ENCODE results near the gene HBP1.

DNA sequence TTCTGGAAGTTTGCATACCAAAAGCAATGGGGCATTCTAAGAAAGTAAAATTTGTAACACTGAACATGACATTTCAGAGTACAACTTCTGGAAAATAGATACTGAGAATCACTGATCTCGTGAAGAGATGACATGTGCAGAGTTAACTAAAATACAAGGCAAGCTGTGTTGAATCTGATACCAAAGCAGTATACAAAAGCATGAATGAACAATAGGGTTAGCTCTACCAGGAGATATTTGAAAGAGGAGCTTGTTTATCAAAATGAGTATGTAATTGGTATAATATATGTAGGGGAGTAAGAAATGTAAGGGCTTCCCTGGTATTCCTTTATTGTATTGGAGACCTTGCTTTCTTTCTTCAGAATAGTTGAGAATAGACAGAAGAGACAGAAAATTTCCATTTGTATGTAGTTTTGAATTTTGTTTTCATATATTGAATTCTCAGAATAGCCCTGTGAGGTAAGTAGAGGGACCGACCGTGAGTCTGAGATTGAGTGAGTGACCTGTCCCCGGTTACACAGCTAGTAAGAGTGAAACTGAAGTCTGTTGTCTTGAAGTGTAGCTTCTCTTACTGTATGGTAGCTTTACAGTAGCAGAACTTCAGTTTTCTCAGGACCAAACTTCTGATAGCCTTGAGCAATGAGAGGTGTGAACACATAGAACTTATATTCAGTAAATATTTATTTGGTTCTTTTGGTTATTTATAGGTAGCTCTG is 5.0 kb downstream of the HBP1 start:
- TF ChIP-seq, protein P1, sequence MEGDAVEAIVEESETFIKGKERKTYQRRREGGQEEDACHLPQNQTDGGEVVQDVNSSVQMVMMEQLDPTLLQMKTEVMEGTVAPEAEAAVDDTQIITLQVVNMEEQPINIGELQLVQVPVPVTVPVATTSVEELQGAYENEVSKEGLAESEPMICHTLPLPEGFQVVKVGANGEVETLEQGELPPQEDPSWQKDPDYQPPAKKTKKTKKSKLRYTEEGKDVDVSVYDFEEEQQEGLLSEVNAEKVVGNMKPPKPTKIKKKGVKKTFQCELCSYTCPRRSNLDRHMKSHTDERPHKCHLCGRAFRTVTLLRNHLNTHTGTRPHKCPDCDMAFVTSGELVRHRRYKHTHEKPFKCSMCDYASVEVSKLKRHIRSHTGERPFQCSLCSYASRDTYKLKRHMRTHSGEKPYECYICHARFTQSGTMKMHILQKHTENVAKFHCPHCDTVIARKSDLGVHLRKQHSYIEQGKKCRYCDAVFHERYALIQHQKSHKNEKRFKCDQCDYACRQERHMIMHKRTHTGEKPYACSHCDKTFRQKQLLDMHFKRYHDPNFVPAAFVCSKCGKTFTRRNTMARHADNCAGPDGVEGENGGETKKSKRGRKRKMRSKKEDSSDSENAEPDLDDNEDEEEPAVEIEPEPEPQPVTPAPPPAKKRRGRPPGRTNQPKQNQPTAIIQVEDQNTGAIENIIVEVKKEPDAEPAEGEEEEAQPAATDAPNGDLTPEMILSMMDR (IDR thresholded peaks at IDR 0.05) = no peak
- TF ChIP-seq, protein P2, sequence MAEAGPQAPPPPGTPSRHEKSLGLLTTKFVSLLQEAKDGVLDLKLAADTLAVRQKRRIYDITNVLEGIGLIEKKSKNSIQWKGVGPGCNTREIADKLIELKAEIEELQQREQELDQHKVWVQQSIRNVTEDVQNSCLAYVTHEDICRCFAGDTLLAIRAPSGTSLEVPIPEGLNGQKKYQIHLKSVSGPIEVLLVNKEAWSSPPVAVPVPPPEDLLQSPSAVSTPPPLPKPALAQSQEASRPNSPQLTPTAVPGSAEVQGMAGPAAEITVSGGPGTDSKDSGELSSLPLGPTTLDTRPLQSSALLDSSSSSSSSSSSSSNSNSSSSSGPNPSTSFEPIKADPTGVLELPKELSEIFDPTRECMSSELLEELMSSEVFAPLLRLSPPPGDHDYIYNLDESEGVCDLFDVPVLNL (CRISPR knock-in tag; IDR thresholded peaks at IDR 0.05; ENCODE audit: borderline replicate concordance, low read depth) = no peak
- no peak for TF ChIP-seq CREB1 (CRISPR knock-in tag; IDR thresholded peaks at IDR 0.05)
